Activated B cell treated with CpG ODN at 0.5 μM for 24 hours (primary cell): Measurements from ENCODE around the gene SDC4. TPM values are rescaled to one million over a fixed set of nuclear protein-coding genes. Genes with fewer than 3 reads are reported as not detected.
"Not testable (repeated sequence)": the region's sequence is repeated elsewhere in the genome, so short reads cannot be mapped to it uniquely, and the experiment has no call there.

Source experiments
- ATAC-seq: fragments of 200-7000 bp; cut with Tn5 transposase; one replicate; pipeline ENCODE4 v1.10.0; 2021; ENCODE audit warnings: low read depth, mild to moderate bottlenecking, moderate library complexity
- CTCF ChIA-PET: fragments of 350-600 bp; sonication (Branson Sonifier 250); formaldehyde crosslinking; loops from one replicate; lab custom pipeline; 2021; ENCODE audit warnings: antibody characterized with exemption; lab: Charles Lee
- POLR2A ChIA-PET: fragments of 350-600 bp; sonication (Branson Sonifier 250); formaldehyde crosslinking; loops from one replicate; lab custom pipeline; 2021; ENCODE audit warnings: antibody characterized with exemption; lab: Charles Lee
- DNase-seq: peaks from one replicate; pipeline ENCODE4 v3.0.0; 2022
- H3K27ac Mint-ChIP-seq: one replicate; pipeline ENCODE4 v1.8.0; 2020; ENCODE audit warnings: mixed read lengths
- H3K27me3 Mint-ChIP-seq: one replicate; pipeline ENCODE4 v1.8.0; 2021; ENCODE audit warnings: mixed read lengths
- H3K36me3 Mint-ChIP-seq: one replicate; pipeline ENCODE4 v1.8.0; 2021; ENCODE audit warnings: low read depth, mixed read lengths
- H3K4me1 Mint-ChIP-seq: one replicate; pipeline ENCODE4 v1.8.0; 2021; ENCODE audit warnings: mixed read lengths
- H3K4me3 Mint-ChIP-seq: one replicate; pipeline ENCODE4 v1.8.0; 2020; ENCODE audit warnings: mild to moderate bottlenecking, mixed read lengths
- H3K9me3 Mint-ChIP-seq: one replicate; pipeline ENCODE4 v1.8.0; 2020; ENCODE audit warnings: mixed read lengths
- intact Hi-C: fragments of 100-400 bp; cut with micrococcal nuclease; formaldehyde crosslinking; loops from one replicate; pipeline ENCODE4 v1.15.1; 2024
- total RNA-seq: library from RNA; stranded (reverse); gene quantifications from 2 replicates; pipeline ENCODE4 v1.2.3, GENCODE V29; 2022
- TF ChIP-seq, protein P1 (sequence below): fragments of 200-600 bp; IDR thresholded peaks from one replicate; pipeline ENCODE4 v1.8.0; 2022; ENCODE audit warnings: antibody characterized with exemption, mild to moderate bottlenecking

The SDC4 gene
- total RNA-seq, 1 donor from 2014 or later: not detected

DNA sequence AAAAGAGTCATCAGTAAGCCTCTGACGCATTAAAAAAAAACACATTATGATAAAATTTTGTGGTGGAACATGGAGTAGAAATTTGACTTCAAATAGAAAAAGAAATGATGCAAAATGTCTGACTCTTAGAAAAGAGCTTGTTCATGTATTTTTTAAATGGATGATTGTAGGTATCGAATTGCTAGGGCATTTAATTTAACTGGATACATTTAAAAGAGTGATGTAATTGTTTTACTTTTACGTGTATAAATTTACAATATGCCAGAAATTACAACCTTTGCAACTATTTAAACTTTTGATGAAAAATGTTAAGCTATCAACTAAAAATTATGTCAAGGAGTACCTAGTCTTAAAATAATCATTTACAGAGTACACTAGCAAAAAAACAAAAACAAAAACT lies 4.5 kb upstream of the SDC4 start:
- TF ChIP-seq, protein P1, sequence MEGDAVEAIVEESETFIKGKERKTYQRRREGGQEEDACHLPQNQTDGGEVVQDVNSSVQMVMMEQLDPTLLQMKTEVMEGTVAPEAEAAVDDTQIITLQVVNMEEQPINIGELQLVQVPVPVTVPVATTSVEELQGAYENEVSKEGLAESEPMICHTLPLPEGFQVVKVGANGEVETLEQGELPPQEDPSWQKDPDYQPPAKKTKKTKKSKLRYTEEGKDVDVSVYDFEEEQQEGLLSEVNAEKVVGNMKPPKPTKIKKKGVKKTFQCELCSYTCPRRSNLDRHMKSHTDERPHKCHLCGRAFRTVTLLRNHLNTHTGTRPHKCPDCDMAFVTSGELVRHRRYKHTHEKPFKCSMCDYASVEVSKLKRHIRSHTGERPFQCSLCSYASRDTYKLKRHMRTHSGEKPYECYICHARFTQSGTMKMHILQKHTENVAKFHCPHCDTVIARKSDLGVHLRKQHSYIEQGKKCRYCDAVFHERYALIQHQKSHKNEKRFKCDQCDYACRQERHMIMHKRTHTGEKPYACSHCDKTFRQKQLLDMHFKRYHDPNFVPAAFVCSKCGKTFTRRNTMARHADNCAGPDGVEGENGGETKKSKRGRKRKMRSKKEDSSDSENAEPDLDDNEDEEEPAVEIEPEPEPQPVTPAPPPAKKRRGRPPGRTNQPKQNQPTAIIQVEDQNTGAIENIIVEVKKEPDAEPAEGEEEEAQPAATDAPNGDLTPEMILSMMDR: no peak
- Mint-ChIP-seq H3K4me1 (peaks cover 8% of the 10 kb centered on the region), H3K9me3 (no peaks in the 10 kb centered on the region), H3K27me3 (peaks cover 3% of the 10 kb centered on the region), H3K4me3 (no peak overlapping the region), H3K27ac (no peak overlapping the region), H3K36me3 (no peaks in the 10 kb centered on the region)
- DNase-seq: no peak
- ChIA-PET CTCF (interaction anchor here (0.7 to 1.2 kb wide), 2 partner anchors 10 to 104 kb away, joined by 4 read pairs; partner anchors contain the start of gene SYS1), POLR2A (no interaction called here)
- ATAC-seq: no peak
- intact Hi-C loops: no loop called here

DNA sequence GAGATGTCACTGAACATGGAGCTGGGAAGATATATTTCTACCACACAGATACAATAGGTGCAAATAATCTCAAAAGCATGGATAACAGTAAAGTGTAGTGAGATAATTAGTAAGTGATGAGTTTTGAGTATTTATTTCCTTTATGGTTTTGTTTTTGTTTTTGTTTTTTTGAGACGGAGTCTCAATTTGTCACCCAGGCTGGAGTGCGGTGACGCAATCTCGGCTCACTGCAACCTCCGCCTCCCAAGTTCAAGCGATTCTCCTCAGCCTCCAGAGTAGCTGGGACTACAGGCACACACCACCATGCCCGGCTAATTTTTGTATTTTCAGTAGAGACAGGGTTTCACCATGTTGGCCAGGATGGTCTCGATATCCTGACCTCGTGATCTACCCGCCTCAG lies 2.6 kb upstream of the SDC4 start:
- POLR2A ChIA-PET, H3K4me3 Mint-ChIP-seq, H3K9me3 Mint-ChIP-seq, ATAC-seq, H3K36me3 Mint-ChIP-seq, H3K27ac Mint-ChIP-seq, intact Hi-C loops, DNase-seq: not testable (repeated sequence)
- Mint-ChIP-seq H3K4me1 (peaks cover 11% of the 10 kb centered on the region), H3K27me3 (peaks cover 14% of the 10 kb centered on the region)
- CTCF ChIA-PET: interaction anchor here (1.2 kb wide), 1 partner anchor 39 kb away, joined by 4 read pairs; no protein-coding TSS in a partner anchor

DNA sequence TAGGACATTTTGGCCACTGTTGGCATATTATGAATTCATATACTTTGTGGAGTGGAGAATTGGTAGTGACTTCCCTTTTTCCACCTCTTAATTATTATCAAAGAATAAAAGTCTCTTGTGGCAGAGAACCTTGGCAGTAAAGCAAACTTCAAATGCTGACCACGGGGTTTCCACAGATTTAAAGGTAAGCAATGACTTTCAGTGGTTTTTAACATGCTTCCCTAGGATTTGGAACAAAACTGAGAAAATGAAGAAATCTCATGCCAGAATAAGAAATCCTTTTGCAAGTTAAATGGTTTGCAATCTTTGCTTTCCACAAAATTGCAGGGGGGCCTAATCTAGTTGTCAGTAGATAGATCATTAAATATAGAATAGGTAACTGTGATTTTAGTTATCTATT lies 2.0 kb upstream of the SDC4 start:
- no peak for ATAC-seq
- peaks cover 11% of the 10 kb centered on the region for H3K4me1 Mint-ChIP-seq
- H3K9me3 Mint-ChIP-seq: no peaks in the 10 kb centered on the region
- intact Hi-C loops: no loop called here
- ChIA-PET CTCF (no interaction called here), POLR2A (no interaction called here)
- TF ChIP-seq, protein P1: no peak
- H3K27me3 Mint-ChIP-seq: peaks cover 14% of the 10 kb centered on the region
- H3K27ac Mint-ChIP-seq: no peak overlapping the region
- no peak overlapping the region for H3K4me3 Mint-ChIP-seq
- DNase-seq: no peak
- H3K36me3 Mint-ChIP-seq: no peaks in the 10 kb centered on the region

DNA sequence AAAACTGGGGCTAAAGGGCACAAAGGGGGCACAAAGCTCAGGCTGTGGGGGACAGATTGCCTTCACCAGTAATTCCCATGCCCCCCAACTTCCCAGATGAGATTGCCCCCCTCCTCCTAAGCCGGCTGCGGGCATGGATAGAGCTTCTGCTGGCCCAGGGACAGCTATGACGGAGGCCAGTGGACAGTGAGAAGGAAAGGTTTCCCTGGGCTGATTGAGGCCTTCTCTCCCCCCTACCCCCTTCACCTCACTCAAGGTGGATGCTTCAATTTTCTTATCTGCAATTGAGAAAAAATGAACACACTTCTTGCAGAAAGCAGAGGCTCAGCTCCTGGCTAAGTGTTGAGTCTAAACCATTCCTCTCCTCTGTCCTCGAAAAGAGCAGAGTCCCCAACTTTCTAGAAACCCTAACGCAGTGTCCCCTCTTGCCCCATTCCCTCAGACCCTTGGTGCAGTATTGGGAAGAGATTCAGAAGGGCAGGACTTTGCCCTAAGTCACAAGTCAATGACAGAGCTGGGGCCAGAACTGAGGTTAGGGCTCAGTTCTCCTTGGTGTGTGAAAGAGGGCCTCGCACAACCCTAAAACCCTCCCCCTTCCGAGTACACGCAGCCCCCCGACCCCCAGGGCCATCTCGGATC lies 808 bp downstream of the SDC4 start:
- H3K4me1 Mint-ChIP-seq: peaks cover 11% of the 10 kb centered on the region
- POLR2A ChIA-PET: interaction anchor here (0.6 to 1.4 kb wide), 3 partner anchors 15 to 422 kb away, joined by 3 to 4 read pairs (median 3); partner anchors contain the start of gene SYS1

DNA sequence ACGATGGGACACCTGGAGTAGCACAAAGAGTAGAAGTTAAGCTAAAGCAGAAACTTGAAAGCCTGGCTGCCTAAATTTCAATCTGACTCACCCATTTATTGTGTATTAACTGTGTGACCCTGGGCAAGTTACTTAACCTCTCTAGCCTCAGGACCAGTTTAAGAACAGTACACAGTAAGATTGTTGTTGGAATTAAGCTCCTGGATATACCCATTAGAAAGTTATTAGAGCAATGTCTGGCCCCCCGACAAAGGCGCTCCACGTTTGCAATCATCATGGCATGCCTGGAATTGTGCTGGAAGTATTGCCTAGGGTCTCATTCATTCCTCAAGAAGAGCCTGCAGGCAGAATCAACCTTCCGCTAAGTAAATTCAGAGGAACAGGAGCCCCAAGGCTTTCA lies 1.4 kb downstream of the SDC4 start:
- peaks cover 11% of the 10 kb centered on the region for H3K4me1 Mint-ChIP-seq
- no peak overlapping the region for H3K4me3 Mint-ChIP-seq
- TF ChIP-seq, protein P1: no peak
- no peak for ATAC-seq
- H3K27ac Mint-ChIP-seq: no peak overlapping the region
- H3K9me3 Mint-ChIP-seq: no peaks in the 10 kb centered on the region
- DNase-seq: no peak
- intact Hi-C loops: no loop called here
- peaks cover 24% of the 10 kb centered on the region for H3K27me3 Mint-ChIP-seq
- no peaks in the 10 kb centered on the region for H3K36me3 Mint-ChIP-seq
- ChIA-PET CTCF (no interaction called here), POLR2A (no interaction called here)

More for the DNA sequence above, 808 bp downstream of the SDC4 start:
- DNase-seq (no peak), ATAC-seq (peak; percentile 14)
- Mint-ChIP-seq H3K27me3 (peaks cover 24% of the 10 kb centered on the region), H3K27ac (no peak overlapping the region), H3K4me3 (peak overlapping the region; percentile 68), H3K36me3 (no peaks in the 10 kb centered on the region), H3K9me3 (no peaks in the 10 kb centered on the region)
- intact Hi-C loops: no loop called here
- TF ChIP-seq, protein P1: no peak
- CTCF ChIA-PET: interaction anchor here (0.6 kb wide), 1 partner anchor 34 kb away, joined by 4 read pairs; no protein-coding TSS in a partner anchor
